ENCODE results near the gene TEX36.
"Not testable (repeated sequence)": the region's sequence is repeated elsewhere in the genome, so short reads cannot be mapped to it uniquely, and the experiment has no call there.

Gene TEX36

DNA sequence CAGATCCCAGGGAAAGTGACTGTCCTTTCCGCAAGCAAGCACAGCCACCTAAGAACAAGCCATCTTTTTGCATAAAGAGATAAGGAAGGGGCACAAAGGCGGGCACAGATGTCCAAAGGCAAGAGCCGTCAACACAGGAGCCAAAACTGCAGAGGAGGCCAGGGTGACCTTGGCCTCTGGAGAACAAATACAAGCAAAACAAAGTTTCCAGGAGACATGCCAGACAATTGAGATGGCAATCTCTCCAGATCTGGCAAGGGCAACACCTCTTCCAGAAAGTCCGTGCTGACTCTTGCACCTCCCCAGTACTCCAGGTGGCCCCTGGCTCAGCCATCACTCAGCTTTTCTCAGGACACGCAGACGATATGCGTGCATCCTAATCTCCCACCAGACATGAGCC lies 58.2 kb downstream of the TEX36 start:
- no peak overlapping the region for H3K27ac ChIP-seq (ENCODE audit: low read depth, low read length)
- H3K9ac ChIP-seq (ENCODE audit: low read length): no peak overlapping the region
- no peak overlapping the region for H3K4me3 ChIP-seq (ENCODE audit: low read length)
- H3K27me3 ChIP-seq (ENCODE audit: control insufficient read depth, insufficient read depth, low read length): no peaks in the 10 kb centered on the region
- no peaks in the 10 kb centered on the region for H3K36me3 ChIP-seq (ENCODE audit: control insufficient read depth, insufficient read depth, low read length)
- no peaks in the 10 kb centered on the region for H3K4me1 ChIP-seq (ENCODE audit: control insufficient read depth, insufficient read depth, low read length)

DNA sequence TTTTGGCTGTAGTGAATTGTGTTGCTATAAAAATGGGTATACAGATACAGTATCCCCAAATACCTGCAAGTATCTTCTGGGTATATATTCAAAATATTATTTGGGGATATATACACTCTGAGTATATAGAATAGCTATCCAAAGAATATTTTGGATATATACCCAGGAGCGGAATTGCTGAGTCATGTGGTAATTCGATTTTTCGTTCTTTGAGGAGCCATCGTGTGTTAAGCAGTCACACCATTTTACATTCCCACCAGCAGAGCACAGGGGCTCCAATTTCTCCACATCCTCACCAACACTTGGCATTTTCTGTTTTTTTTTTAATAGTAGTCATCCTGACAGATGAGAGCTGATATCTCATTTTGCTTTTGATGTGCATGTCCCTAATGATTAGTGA lies 61.9 kb downstream of the TEX36 start:
- no peak overlapping the region for H3K27ac ChIP-seq (ENCODE audit: low read depth, low read length)
- no peak overlapping the region for H3K9ac ChIP-seq (ENCODE audit: low read length)
- H3K4me3 ChIP-seq (ENCODE audit: low read length): no peak overlapping the region
- H3K4me1 ChIP-seq (ENCODE audit: control insufficient read depth, insufficient read depth, low read length): no peaks in the 10 kb centered on the region
- H3K27me3 ChIP-seq (ENCODE audit: control insufficient read depth, insufficient read depth, low read length): no peaks in the 10 kb centered on the region
- H3K36me3 ChIP-seq (ENCODE audit: control insufficient read depth, insufficient read depth, low read length): no peaks in the 10 kb centered on the region

DNA sequence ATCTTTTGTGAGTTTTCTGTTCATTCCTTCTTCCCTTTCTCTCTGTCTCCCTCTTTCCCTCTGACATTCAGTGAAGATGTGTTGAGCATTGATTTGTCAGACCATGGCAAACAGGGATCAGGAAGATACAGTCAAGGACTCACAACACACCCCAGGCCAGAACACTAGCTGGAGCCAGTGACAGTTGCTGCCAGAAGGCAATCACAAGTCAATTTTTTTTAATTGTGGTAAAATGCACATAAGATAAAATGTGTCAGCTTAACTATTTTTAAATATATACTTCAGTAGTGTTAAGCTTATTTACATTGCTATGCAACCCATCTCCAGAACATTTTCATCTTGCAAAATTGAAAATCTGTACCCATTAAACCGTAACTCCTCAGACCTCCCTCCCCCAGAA lies 62.6 kb downstream of the TEX36 start:
- Histone ChIP-seq H3K27ac (ENCODE audit: low read depth, low read length) (no peak overlapping the region), H3K4me1 (ENCODE audit: control insufficient read depth, insufficient read depth, low read length) (no peaks in the 10 kb centered on the region), H3K4me3 (ENCODE audit: low read length) (no peak overlapping the region), H3K36me3 (ENCODE audit: control insufficient read depth, insufficient read depth, low read length) (no peaks in the 10 kb centered on the region), H3K9ac (ENCODE audit: low read length) (no peak overlapping the region), H3K27me3 (ENCODE audit: control insufficient read depth, insufficient read depth, low read length) (no peaks in the 10 kb centered on the region)

DNA sequence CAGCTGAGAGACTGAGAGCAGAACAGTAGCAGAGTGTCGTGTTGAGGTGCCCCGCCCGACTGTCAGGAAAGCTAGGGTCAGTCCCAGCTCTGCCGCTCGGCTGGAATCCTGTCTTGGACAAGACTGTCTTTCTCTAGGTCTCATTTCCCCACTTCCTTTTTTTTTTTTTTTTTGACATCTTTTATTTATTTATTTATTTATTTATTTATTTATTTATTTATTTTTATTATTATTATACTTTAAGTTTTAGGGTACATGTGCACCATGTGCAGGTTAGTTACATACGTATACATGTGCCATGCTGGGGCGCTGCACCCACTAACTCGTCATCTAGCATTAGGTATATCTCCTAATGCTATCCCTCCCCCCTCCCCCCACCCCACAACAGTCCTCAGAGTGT lies 69.9 kb downstream of the TEX36 start:
- not testable (repeated sequence) for H3K4me3 ChIP-seq (ENCODE audit: low read length); H3K27me3 ChIP-seq (ENCODE audit: control insufficient read depth, insufficient read depth, low read length); H3K27ac ChIP-seq (ENCODE audit: low read depth, low read length); H3K36me3 ChIP-seq (ENCODE audit: control insufficient read depth, insufficient read depth, low read length); H3K9ac ChIP-seq (ENCODE audit: low read length); H3K4me1 ChIP-seq (ENCODE audit: control insufficient read depth, insufficient read depth, low read length)

DNA sequence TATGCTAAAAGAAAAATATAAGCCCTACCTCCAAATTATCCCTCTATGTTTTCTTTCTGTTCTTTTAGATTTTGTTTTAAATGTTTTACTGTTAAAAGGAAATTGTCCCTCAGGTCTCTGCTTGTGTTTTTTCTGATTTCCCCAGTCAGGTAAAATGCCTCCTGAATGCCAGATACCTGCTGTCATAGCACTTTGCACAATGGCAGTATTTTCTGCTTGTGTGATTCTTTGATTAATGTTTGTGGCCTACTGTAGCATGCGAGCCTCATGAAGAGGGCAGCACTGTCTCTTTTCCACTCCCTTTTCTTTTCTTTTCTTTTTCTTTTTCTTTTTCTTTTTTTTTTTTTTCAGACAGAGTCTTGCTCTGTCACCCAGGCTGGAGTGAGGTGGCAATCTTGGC lies 71.2 kb downstream of the TEX36 start:
- Histone ChIP-seq H3K9ac (ENCODE audit: low read length) (no peak overlapping the region), H3K27ac (ENCODE audit: low read depth, low read length) (no peak overlapping the region), H3K4me1 (ENCODE audit: control insufficient read depth, insufficient read depth, low read length) (peaks cover 2% of the 10 kb centered on the region), H3K4me3 (ENCODE audit: low read length) (no peak overlapping the region), H3K36me3 (ENCODE audit: control insufficient read depth, insufficient read depth, low read length) (no peaks in the 10 kb centered on the region), H3K27me3 (ENCODE audit: control insufficient read depth, insufficient read depth, low read length) (no peaks in the 10 kb centered on the region)

DNA sequence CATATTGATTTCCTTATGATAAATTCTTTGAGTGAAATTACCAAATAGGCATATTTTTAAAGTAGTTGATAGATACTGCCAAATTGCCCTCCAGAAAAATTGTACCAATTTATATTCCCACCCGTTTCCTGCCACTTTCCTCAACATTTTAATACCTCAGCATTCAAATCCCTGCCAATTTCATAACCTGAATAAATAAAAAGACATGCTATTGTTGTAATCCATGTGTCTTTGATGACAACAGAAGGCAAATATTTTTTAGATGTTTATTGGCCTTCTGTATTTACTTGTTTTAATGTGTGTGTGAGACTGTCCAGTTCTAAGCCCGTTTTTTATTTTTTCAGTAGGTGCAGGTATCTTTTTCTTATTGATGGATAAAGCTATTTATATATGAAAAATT lies 71.7 kb downstream of the TEX36 start:
- peaks cover 5% of the 10 kb centered on the region for H3K4me1 ChIP-seq (ENCODE audit: control insufficient read depth, insufficient read depth, low read length)
- no peak overlapping the region for H3K9ac ChIP-seq (ENCODE audit: low read length)
- H3K36me3 ChIP-seq (ENCODE audit: control insufficient read depth, insufficient read depth, low read length): no peaks in the 10 kb centered on the region
- no peak overlapping the region for H3K4me3 ChIP-seq (ENCODE audit: low read length)
- no peaks in the 10 kb centered on the region for H3K27me3 ChIP-seq (ENCODE audit: control insufficient read depth, insufficient read depth, low read length)
- H3K27ac ChIP-seq (ENCODE audit: low read depth, low read length): no peak overlapping the region

DNA sequence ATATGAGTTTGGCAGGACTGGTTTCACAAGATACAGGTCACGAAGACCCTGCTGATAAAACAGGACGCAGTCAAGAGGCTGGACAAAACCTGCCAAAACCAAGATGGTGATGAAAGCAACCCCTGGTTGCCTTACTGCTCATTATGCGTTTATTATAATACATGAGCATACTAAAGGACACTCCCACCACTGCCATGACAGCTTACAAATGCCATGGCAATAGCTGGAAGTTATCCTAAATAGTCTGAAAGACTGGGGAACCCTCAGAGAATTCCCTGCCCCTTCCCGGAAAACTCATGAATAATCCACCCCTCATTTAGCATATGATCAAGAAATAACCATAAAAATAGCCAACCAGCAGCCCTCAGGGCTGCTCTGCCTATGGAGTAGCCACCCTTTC lies 73.1 kb downstream of the TEX36 start:
- Histone ChIP-seq H3K27me3 (ENCODE audit: control insufficient read depth, insufficient read depth, low read length) (no peaks in the 10 kb centered on the region), H3K4me3 (ENCODE audit: low read length) (no peak overlapping the region), H3K9ac (ENCODE audit: low read length) (no peak overlapping the region), H3K4me1 (ENCODE audit: control insufficient read depth, insufficient read depth, low read length) (peaks cover 5% of the 10 kb centered on the region), H3K27ac (ENCODE audit: low read depth, low read length) (no peak overlapping the region), H3K36me3 (ENCODE audit: control insufficient read depth, insufficient read depth, low read length) (no peaks in the 10 kb centered on the region)

DNA sequence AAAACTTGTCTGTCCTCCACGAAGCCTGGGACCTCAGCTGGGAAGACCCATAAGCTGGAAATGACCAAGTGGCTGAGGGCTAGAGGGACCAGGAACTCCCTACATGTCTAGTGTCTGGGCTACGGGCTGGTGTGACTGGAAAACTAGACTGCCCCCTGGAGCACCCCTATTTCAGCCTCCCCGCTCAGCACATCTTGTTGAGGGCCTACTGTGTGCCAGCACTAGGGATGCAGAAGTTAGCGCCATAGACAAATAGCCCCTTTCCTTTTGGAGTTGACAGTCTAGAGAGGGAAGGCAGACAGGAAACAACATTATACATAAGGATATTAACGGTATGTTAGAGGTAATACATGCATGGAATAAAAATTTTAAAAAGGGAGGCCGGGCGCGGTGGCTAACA lies 74.5 kb downstream of the TEX36 start:
- Histone ChIP-seq H3K36me3 (ENCODE audit: control insufficient read depth, insufficient read depth, low read length) (no peaks in the 10 kb centered on the region), H3K4me1 (ENCODE audit: control insufficient read depth, insufficient read depth, low read length) (peaks cover 5% of the 10 kb centered on the region), H3K27ac (ENCODE audit: low read depth, low read length) (no peak overlapping the region), H3K9ac (ENCODE audit: low read length) (no peak overlapping the region), H3K4me3 (ENCODE audit: low read length) (no peak overlapping the region), H3K27me3 (ENCODE audit: control insufficient read depth, insufficient read depth, low read length) (no peaks in the 10 kb centered on the region)

DNA sequence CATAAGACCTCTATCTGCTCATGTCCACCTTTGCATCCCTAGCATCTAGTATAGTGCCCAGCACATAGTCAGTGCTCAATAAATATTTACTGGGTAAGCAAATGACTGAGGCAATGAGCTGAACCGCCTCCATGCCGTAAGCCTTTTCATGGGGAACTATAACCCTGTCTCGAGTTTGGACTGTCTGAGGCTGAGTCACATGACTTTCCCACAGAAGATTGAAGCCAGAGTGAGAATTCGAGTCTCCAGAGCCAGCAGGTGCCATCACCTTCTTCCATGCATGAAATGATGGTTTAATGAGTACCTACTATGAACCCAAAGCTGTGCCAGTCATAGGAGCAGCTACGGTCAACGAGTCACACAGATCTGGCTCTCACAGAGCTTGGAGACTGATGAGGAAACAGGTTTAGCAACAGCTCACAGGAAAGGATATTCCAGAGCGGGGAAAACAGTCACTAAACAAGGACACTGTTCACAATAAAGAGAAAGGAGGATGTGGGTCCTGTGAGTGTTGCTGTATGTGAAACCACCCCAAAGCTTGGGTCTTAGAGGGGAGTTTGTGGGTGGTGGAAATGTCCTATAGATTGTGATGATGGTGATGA lies 75.2 kb downstream of the TEX36 start:
- no peaks in the 10 kb centered on the region for H3K27me3 ChIP-seq (ENCODE audit: control insufficient read depth, insufficient read depth, low read length)
- H3K4me3 ChIP-seq (ENCODE audit: low read length): no peak overlapping the region
- H3K4me1 ChIP-seq (ENCODE audit: control insufficient read depth, insufficient read depth, low read length): peaks cover 5% of the 10 kb centered on the region
- H3K9ac ChIP-seq (ENCODE audit: low read length): no peak overlapping the region
- no peaks in the 10 kb centered on the region for H3K36me3 ChIP-seq (ENCODE audit: control insufficient read depth, insufficient read depth, low read length)
- no peak overlapping the region for H3K27ac ChIP-seq (ENCODE audit: low read depth, low read length)

DNA sequence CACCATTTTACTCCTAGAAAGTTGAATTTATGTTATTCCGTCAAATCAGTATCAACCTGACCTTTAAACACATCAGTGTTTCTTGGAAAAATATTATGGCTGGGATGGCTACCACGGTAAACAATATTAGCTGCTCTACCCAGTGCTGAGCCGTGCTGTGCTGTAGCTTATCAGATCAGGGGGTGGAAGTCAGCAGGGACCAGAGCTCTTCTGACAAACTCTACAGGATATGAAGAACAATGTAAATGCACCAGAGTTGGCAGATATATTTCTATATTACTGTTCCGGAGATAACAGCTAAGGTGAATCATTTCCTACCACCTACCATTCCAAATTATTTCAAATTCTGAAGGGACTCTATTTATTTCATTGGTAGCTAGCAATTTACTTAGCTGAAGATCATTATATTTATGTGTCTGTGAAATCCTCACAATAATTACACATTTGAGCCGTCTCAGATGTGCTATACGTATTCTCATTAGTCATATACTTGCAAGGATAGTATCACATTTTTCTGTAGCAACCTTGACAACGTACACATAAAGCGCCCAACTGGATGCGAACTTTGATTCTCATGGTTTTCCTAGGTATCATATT lies 76.5 kb downstream of the TEX36 start:
- H3K27me3 ChIP-seq (ENCODE audit: control insufficient read depth, insufficient read depth, low read length): no peaks in the 10 kb centered on the region
- no peak overlapping the region for H3K4me3 ChIP-seq (ENCODE audit: low read length)
- H3K36me3 ChIP-seq (ENCODE audit: control insufficient read depth, insufficient read depth, low read length): no peaks in the 10 kb centered on the region
- no peak overlapping the region for H3K9ac ChIP-seq (ENCODE audit: low read length)
- no peak overlapping the region for H3K27ac ChIP-seq (ENCODE audit: low read depth, low read length)
- peaks cover 5% of the 10 kb centered on the region for H3K4me1 ChIP-seq (ENCODE audit: control insufficient read depth, insufficient read depth, low read length)
